Right lobe of liver (tissue), 6 donors: ENCODE measurements around the gene CUEDC1. TPM values are rescaled to one million over a fixed set of nuclear protein-coding genes. Genes with fewer than 3 reads are reported as not detected.
"Not testable (repeated sequence)": the region's sequence is repeated elsewhere in the genome, so short reads cannot be mapped to it uniquely, and the experiment has no call there.

Source experiments
- ATAC-seq, 4 donors: fragments of 200-7000 bp; cut with Tn5 transposase; one replicate each; pipeline ENCODE4 v1.9.1; 2020; ENCODE audit warnings: mild to moderate bottlenecking in 4 of 4, moderate library complexity in 4 of 4
- DNase-seq, 3 donors: peaks; one replicate each; pipeline ENCODE4 v3.0.0-alpha.2; 2020
- H3K27ac ChIP-seq, 3 donors: fragments of 200-600 bp; one replicate each; pipeline ENCODE4 v1.8.0; 2022
- H3K27me3 ChIP-seq, 2 donors: fragments of 200-600 bp; one replicate each; pipeline ENCODE4 v1.8.0; 2022
- H3K36me3 ChIP-seq, 4 donors: fragments of 200-600 bp; sonication (generic) in 1 of 4; one replicate each; pipeline versions ENCODE4 v1.5.1 to v1.8.0; 2017 to 2022; ENCODE audit warnings: control low read depth in 1 of 4
- H3K4me1 ChIP-seq, 4 donors: fragments of 200-600 bp; sonication (generic) in 1 of 4; one replicate each; pipeline versions ENCODE4 v1.5.1 to v1.8.0; 2017 to 2022; ENCODE audit warnings: control low read depth in 1 of 4
- H3K4me3 ChIP-seq, 3 donors: fragments of 200-600 bp; one replicate each; pipeline ENCODE4 v1.8.0; 2022
- H3K9me3 ChIP-seq, 4 donors: fragments of 200-600 bp; sonication (generic) in 1 of 4; one replicate each; pipeline versions ENCODE4 v1.5.1 to v1.8.0; 2017 to 2022; ENCODE audit warnings: control low read depth in 1 of 4
- CTCF ChIP-seq, 4 donors: fragments of 200-600 bp in 3 of 4; fragments of 450-650 bp in 1 of 4; IDR thresholded peaks; one replicate each; pipeline versions ENCODE4 v1.5.1 to v1.8.0; 2016 to 2022; ENCODE audit warnings: antibody characterized with exemption in 4 of 4, mild to moderate bottlenecking in 2 of 4
- POLR2A ChIP-seq: fragments of 450-650 bp; IDR thresholded peaks from one replicate; pipeline ENCODE4 v1.6.1; 2017; ENCODE audit warnings: antibody characterized with exemption, mild to moderate bottlenecking
- WGBS: methylation state at CpG from one replicate; pipeline ENCODE4 v1.1.6; 2018; ENCODE audit warnings: low coverage, low lambda C conversion rate; ENCODE audit not compliant: insufficient coverage; ENCODE audit errors: missing lambda C conversion rate; 5-methylcytosine and 5-hydroxymethylcytosine counted together
- intact Hi-C, 2 donors: fragments of 100-400 bp; cut with DNase I; formaldehyde crosslinking; loops; one replicate each; pipeline versions ENCODE4 v1.11.2 to v1.14.1; 2022
- total RNA-seq, 6 experiments: library from RNA; depleted of rRNA in 2 of 6; stranded (reverse); fragments of >200 nt in 2 of 6; fragmentation: NEBNext Ultra II Directional in 3 of 6; extraction: Animal tissue kit (Norgen Biotek cat#: 25700) in 3 of 6; gene quantifications; one replicate each; pipeline versions ENCODE4 v1.1.0 to v1.2.4, GENCODE V29; 2016 to 2023
- donor health status: DM: no; HTN: yes; CAD: no.
- donor health status: DM: no; HTN: no; CAD: no.
- donor health status: DM: no; HTN: no; CAD: no.
- donor health status: DM: no; HTN: yes; CAD: no.
- donor health status: DM: no; HTN: yes; CAD: no.

The CUEDC1 gene
- total RNA-seq, 6 experiments from 2014 or later, result 4.0 to 8.5 (median 5.5) TPM

GRCh38 chr17:57976594-57976993, 21.4 kb upstream of the CUEDC1 start:
- no peak for TF ChIP-seq CTCF (IDR thresholded peaks at IDR 0.05)
- no peak for TF ChIP-seq POLR2A
- Histone ChIP-seq H3K27ac (no peak overlapping the region), H3K4me1 (peaks cover 0 to 30% (median 12%) of the 10 kb centered on the region in 4 donors), H3K9me3 (no peaks in the 10 kb centered on the region), H3K27me3 (no peaks in the 10 kb centered on the region), H3K36me3 (peaks cover 0 to 75% (median 31%) of the 10 kb centered on the region in 4 donors), H3K4me3 (no peak overlapping the region)
- DNase-seq (no peak), ATAC-seq (no peak)
- intact Hi-C loops, result no loop called here
- 83% methylated on average over 3 of the region's 3 CpGs for WGBS

GRCh38 chr17:57975044-57975443, 19.8 kb upstream of the CUEDC1 start:
- Histone ChIP-seq H3K4me3 (no peak overlapping the region), H3K36me3 (peaks cover 0 to 62% (median 28%) of the 10 kb centered on the region in 4 donors), H3K4me1 (peaks cover 0 to 34% (median 12%) of the 10 kb centered on the region in 4 donors), H3K9me3 (no peaks in the 10 kb centered on the region), H3K27ac (peak overlapping the region in 1 of 3 donors; percentile 22), H3K27me3 (no peaks in the 10 kb centered on the region)
- TF ChIP-seq CTCF (IDR thresholded peaks at IDR 0.05) (no peak), POLR2A (no peak)
- 18% methylated on average over 1 of the region's 1 CpG for WGBS
- ATAC-seq (peak; percentile 92 to 93 (median 92)), DNase-seq (peak in 1 of 3 donors; percentile 44)
- intact Hi-C loops, result no loop called here

GRCh38 chr17:57974053-57974824, 19.0 kb upstream of the CUEDC1 start:
- H3K27ac ChIP-seq, H3K9me3 ChIP-seq, H3K27me3 ChIP-seq, intact Hi-C loops, DNase-seq, ATAC-seq, H3K4me3 ChIP-seq: not testable (repeated sequence)
- WGBS, result 88% methylated on average over 4 of the region's 4 CpGs
- Histone ChIP-seq H3K4me1 (peaks cover 0 to 34% (median 12%) of the 10 kb centered on the region in 4 donors), H3K36me3 (peaks cover 0 to 54% (median 25%) of the 10 kb centered on the region in 4 donors)

DNA sequence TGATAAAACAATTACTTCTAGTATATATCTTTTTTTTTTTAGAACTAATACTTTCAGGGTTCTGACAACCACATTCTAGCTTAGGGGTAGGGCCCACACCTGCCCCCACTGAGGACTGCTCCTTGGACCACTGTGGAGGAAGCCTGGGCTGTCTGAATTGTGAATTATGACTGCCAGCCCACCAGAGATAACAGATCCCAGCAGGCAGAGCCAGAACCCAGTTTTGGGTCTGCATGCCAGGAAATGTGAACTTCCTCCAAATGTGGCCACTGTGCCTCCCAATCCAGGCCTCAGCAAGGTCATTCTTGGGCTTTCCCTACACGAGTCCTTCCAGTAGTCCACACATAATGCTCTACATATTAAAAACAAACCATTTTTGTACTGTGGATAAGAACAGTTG, 16.9 kb upstream of the CUEDC1 start:
- no peak for TF ChIP-seq POLR2A
- TF ChIP-seq CTCF (IDR thresholded peaks at IDR 0.05), result no peak
- Histone ChIP-seq H3K27ac (no peak overlapping the region), H3K27me3 (no peaks in the 10 kb centered on the region), H3K4me3 (no peak overlapping the region), H3K36me3 (peaks cover 0 to 35% (median 14%) of the 10 kb centered on the region in 4 donors), H3K9me3 (no peaks in the 10 kb centered on the region), H3K4me1 (peaks cover 0 to 34% (median 12%) of the 10 kb centered on the region in 4 donors)
- WGBS, result 18% methylated on average over 1 of the region's 1 CpG
- DNase-seq (peak in 1 of 3 donors; percentile 45), ATAC-seq (no peak)
- intact Hi-C loops, result no loop called here

DNA sequence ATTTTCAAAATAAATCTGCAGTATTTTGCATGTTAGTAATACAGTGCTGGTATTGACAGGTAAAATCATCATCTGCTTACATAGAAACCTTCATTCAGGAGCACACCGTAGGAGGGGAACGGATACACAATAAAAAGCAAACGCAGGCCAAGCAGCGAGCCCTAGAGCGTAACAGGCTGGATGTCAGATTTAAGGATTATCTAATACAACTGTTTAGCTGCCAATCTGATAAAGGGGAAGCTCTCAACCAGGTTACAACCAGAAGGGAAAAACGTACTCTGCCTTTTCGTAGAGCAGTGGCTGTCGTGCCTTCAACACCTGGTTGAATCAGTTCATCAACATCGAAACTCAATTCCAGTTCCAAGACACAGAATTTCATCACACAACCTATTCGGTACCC, 16.4 kb upstream of the CUEDC1 start:
- H3K4me3 ChIP-seq, result no peak overlapping the region
- H3K9me3 ChIP-seq, result no peaks in the 10 kb centered on the region
- intact Hi-C loops, result no loop called here
- H3K4me1 ChIP-seq, result peaks cover 0 to 33% (median 12%) of the 10 kb centered on the region in 4 donors
- ATAC-seq (peak; percentile 28 to 85 (median 67)), DNase-seq (peak in 1 of 3 donors; percentile 40)
- H3K36me3 ChIP-seq, result peaks cover 0 to 29% (median 12%) of the 10 kb centered on the region in 4 donors
- no peaks in the 10 kb centered on the region for H3K27me3 ChIP-seq
- no peak for TF ChIP-seq CTCF (IDR thresholded peaks at IDR 0.05)
- no peak for TF ChIP-seq POLR2A
- H3K27ac ChIP-seq, result no peak overlapping the region
- WGBS, result 39% methylated on average over 10 of the region's 10 CpGs
